Astrocyte of the cerebellum (primary cell): ENCODE results near the gene LRCH1.

Source experiments
- DNase-seq: peaks from one replicate; pipeline ENCODE4 v3.0.0-alpha.2; 2011; ENCODE audit warnings: low read depth
- H3K4me3 ChIP-seq: 2 replicates; pipeline ENCODE4 v1.5.1; 2011; ENCODE audit warnings: mild to moderate bottlenecking, low read depth, low read length, moderate library complexity
- CTCF ChIP-seq: IDR thresholded peaks from 2 replicates; pipeline ENCODE4 v1.5.1; 2012; ENCODE audit warnings: low read length, low read depth, moderate library complexity, mild to moderate bottlenecking; ENCODE audit errors: missing control alignments
- in situ Hi-C: cut with HindIII; loops from 2 replicates; pipeline ENCODE4 v1.10.0; 2017; ENCODE audit warnings: low sequenced_read_pairs

The LRCH1 gene

DNA sequence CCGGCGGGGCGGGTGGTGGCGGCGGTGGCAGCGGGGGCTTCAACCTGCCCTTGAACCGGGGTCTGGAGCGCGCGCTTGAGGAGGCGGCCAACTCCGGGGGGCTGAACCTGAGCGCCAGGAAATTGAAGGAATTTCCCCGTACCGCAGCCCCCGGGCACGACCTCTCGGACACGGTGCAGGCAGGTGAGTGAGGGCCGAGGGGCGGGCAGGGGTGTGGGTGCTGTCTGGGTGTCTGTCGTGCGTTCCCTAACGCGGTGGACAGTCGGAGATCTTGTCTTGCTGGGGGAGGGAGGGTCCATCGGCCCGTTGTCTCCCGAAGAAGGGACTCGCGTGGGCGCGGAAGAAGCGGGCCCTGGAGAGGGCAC is 533 bp downstream of the LRCH1 start:
- no peak for DNase-seq
- peak overlapping the region; percentile 78 for H3K4me3 ChIP-seq
- in situ Hi-C loops: loop anchor here (10.0 kb wide), 1 partner anchor 51 kb away; no protein-coding TSS in a partner anchor
- no peak for TF ChIP-seq CTCF

DNA sequence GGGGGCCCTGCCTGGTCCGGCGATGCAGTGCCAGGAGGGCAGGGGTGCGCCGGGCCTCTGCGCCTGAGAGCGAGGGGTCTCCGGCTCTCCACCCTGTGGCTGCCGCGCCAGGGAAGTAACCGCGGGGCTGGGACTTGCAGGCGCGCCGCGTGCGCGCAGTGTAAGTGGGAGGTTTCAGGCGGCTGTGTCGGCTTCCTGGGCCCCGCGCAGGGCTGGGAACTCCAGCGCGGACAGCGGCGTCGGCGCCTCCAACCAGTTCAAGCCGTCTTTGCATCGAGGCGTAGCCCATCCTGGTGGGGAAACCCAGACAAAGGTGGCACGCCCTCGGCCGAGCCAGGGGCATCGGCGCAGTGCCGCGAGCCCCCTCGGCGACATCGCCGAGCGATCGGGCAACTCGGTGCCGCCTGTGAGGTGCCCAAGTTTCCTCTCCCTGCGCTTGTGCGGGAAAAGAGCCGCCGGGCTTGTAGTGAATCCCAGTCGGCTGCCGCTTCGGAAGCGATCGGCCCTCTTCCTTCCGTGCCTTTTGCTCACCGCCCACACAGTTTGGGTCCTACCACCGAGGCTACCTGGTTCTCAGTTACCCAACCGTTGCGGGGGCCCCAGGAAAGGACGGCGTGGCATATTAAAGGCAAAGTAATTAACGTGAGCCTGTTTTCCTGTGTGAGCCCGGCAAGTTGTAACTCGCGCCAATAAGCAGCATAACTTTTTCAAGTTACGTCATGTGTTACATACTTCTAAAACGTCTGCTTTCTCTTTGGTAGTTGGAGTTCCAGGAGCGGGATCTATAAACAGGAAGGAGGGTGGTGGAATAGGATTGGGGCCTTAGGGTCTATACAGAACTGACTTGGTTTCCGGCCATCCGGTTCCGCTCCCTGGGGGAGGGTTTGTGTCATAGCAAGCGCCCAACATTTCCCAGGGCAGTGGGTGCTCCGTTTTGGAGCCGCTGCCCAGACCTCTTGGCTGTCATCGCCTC is 1.2 kb downstream of the LRCH1 start:
- peak; percentile 34 for TF ChIP-seq CTCF
- peak overlapping the region; percentile 78 for H3K4me3 ChIP-seq
- DNase-seq: peak; percentile 57
- in situ Hi-C loops: loop anchor here (10.0 kb wide), 1 partner anchor 51 kb away; no protein-coding TSS in a partner anchor

GRCh38 chr13:46554951-46555350 is 2.0 kb downstream of the LRCH1 start:
- no peak for TF ChIP-seq CTCF
- peak overlapping the region; percentile 78 for H3K4me3 ChIP-seq
- in situ Hi-C loops: loop anchor here (10.0 kb wide), 1 partner anchor 50 kb away; no protein-coding TSS in a partner anchor
- no peak for DNase-seq

- TF ChIP-seq CTCF: no peak
- H3K4me3 ChIP-seq: no peak overlapping the region
- DNase-seq: no peak
- in situ Hi-C loops: loop anchor here (10.0 kb wide), 1 partner anchor 49 kb away; no protein-coding TSS in a partner anchor
Observed at GRCh38 chr13:46555722-46556417, 2.9 kb downstream of the LRCH1 start.

DNA sequence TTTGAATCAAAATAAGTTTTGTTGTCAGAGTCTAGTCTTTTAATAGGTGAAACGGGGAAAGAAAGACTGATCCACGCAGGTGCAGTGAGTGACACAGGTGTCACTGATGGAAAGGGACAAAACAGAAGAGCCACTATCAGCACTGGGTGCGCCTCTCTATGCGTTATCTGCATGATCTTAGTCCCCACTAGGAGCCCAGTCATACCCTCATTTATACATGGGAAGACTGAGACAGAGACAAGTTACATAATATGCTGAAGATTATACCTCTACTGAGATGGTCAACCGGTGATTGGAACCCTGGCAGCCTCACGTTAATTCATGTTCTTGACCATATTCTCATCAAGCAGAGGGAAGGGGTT is 3.4 kb downstream of the LRCH1 start:
- H3K4me3 ChIP-seq: no peak overlapping the region
- DNase-seq: no peak
- no peak for TF ChIP-seq CTCF
- in situ Hi-C loops: loop anchor here (10.0 kb wide), 1 partner anchor 48 kb away; no protein-coding TSS in a partner anchor

GRCh38 chr13:46559272-46559805 is 6.4 kb downstream of the LRCH1 start:
- TF ChIP-seq CTCF: no peak
- no peak overlapping the region for H3K4me3 ChIP-seq
- in situ Hi-C loops: loop anchor here (10.0 kb wide), 1 partner anchor 45 kb away; no protein-coding TSS in a partner anchor
- no peak for DNase-seq
